H1 (cell line): ENCODE results near the gene MAPKAPK2.

Experiments
- EZH2 ChIP-seq: fragments of 200-600 bp; sonication (generic); IDR thresholded peaks from 2 replicates; pipeline ENCODE4 v1.7.1; 2012; ENCODE audit warnings: low read depth, mild to moderate bottlenecking, moderate library complexity, low read length, inconsistent platforms; ENCODE audit not compliant: severe bottlenecking
- TAF1 ChIP-seq: IDR thresholded peaks from 2 replicates; pipeline ENCODE4 v1.6.1; 2011; ENCODE audit warnings: mild to moderate bottlenecking, low read depth, low read length
- TF ChIP-seq, protein P1 (sequence below), 3 experiments: IDR thresholded peaks; 1 replicate in 2 of 3; 2 replicates in 1 of 3; pipeline versions ENCODE4 v1.5.1 to v1.6.1; 2011; ENCODE audit warnings: low read length in 3 of 3, mild to moderate bottlenecking in 3 of 3, inconsistent platforms in 2 of 3, low read depth in 1 of 3, moderate library complexity in 1 of 3; ENCODE audit not compliant: insufficient read depth in 1 of 3; ENCODE audit errors: control extremely low read depth in 1 of 3

DNA sequence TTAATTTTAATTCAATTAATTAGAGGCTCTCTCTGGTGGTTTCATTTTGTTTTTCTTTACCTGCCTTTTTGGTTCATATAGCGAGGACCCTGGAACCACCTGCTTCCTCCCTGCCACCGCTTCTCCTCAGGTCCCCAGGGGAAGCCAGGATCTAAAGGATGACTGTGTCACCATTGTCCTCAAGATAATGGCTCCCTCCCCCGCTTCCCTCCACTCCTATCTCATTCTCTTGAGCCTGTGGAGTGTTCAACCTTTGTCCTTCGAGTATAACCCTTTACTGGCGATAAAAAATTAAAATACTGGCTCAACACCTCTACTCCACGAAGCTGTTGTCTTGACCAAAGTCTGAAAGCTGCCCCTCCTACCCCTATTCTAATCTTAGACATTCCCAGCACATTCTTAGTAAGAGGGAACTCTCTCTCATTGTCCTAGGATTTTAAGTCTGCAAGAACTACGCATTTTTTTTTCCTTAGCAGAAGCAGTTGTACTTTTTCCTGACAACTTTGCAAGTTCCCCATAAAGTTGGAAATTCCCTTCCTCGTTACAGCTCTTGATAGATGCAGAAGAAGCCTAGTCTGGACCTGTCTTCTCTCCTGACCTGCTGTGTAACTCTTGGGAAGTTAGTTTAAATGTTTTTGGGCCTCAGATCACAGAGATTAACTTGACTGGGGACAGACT, 12.6 kb upstream of the MAPKAPK2 start:
- TF ChIP-seq TAF1 (no peak), EZH2 (no peak)
- TF ChIP-seq, protein P1, sequence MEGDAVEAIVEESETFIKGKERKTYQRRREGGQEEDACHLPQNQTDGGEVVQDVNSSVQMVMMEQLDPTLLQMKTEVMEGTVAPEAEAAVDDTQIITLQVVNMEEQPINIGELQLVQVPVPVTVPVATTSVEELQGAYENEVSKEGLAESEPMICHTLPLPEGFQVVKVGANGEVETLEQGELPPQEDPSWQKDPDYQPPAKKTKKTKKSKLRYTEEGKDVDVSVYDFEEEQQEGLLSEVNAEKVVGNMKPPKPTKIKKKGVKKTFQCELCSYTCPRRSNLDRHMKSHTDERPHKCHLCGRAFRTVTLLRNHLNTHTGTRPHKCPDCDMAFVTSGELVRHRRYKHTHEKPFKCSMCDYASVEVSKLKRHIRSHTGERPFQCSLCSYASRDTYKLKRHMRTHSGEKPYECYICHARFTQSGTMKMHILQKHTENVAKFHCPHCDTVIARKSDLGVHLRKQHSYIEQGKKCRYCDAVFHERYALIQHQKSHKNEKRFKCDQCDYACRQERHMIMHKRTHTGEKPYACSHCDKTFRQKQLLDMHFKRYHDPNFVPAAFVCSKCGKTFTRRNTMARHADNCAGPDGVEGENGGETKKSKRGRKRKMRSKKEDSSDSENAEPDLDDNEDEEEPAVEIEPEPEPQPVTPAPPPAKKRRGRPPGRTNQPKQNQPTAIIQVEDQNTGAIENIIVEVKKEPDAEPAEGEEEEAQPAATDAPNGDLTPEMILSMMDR (IDR thresholded peaks at IDR 0.05; ENCODE audit: control extremely low read depth in 1 of 3, insufficient read depth in 1 of 3, low read depth in 1 of 3, low read length in 3 of 3) = no peak
